Vagina (tissue), 2 donors: Measurements from ENCODE around the gene LRRC61. TPM values are rescaled to one million over a fixed set of nuclear protein-coding genes. Genes with fewer than 3 reads are reported as not detected.

Experiments
- DNase-seq, 2 donors: peaks; one replicate each; pipeline ENCODE4 v3.0.0-alpha.2; 2017; ENCODE audit errors: extremely low spot score in 2 of 2
- H3K27ac ChIP-seq: fragments of 200-600 bp; sonication (generic); one replicate; pipeline ENCODE4 v1.5.1; 2019
- H3K27me3 ChIP-seq: fragments of 200-600 bp; sonication (generic); one replicate; pipeline ENCODE4 v1.5.1; 2019
- H3K36me3 ChIP-seq, 2 donors: fragments of 200-600 bp; sonication (generic); one replicate each; pipeline ENCODE4 v1.5.1; 2017 to 2019
- H3K4me1 ChIP-seq: fragments of 200-600 bp; sonication (generic); one replicate; pipeline ENCODE4 v1.5.1; 2019
- H3K4me3 ChIP-seq, 2 donors: fragments of 200-600 bp; sonication (generic); 1 replicate in 1 of 2; 2 replicates in 1 of 2; pipeline ENCODE4 v1.5.1; 2016 to 2019
- H3K9me3 ChIP-seq: fragments of 200-600 bp; sonication (generic); one replicate; pipeline ENCODE4 v1.5.1; 2019
- POLR2A ChIP-seq, 2 donors: fragments of 450-650 bp; IDR thresholded peaks; one replicate each; pipeline ENCODE4 v1.6.1; 2017; ENCODE audit warnings: antibody characterized with exemption in 2 of 2, mild to moderate bottlenecking in 2 of 2, moderate library complexity in 2 of 2
- POLR2AphosphoS5 ChIP-seq, 2 donors: sonication (generic); formaldehyde crosslinking; IDR thresholded peaks; one replicate each; pipeline ENCODE4 v1.9.0; 2017; ENCODE audit warnings: antibody characterized with exemption in 2 of 2, mild to moderate bottlenecking in 2 of 2, low read depth in 1 of 2; ENCODE audit not compliant: insufficient read depth in 1 of 2
- intact Hi-C: fragments of 100-400 bp; cut with DNase I; formaldehyde crosslinking; loops from one replicate; pipeline ENCODE4 v1.15.1; 2023
- total RNA-seq: library from RNA; depleted of rRNA; stranded (reverse); fragments of >200 nt; gene quantifications from one replicate; pipeline ENCODE4 v1.2.3, GENCODE V29; 2016
- TF ChIP-seq, protein P1 (sequence below), 3 experiments: fragments of 450-650 bp in 2 of 3; fragments of 200-600 bp in 1 of 3; sonication (generic) in 1 of 3; IDR thresholded peaks; one replicate each; pipeline ENCODE4 v1.5.1; 2017 to 2019; ENCODE audit warnings: antibody characterized with exemption in 3 of 3, mild to moderate bottlenecking in 2 of 3, moderate library complexity in 2 of 3

The LRRC61 gene
- total RNA-seq, 1 donor from 2014 or later: 14.0 TPM

DNA sequence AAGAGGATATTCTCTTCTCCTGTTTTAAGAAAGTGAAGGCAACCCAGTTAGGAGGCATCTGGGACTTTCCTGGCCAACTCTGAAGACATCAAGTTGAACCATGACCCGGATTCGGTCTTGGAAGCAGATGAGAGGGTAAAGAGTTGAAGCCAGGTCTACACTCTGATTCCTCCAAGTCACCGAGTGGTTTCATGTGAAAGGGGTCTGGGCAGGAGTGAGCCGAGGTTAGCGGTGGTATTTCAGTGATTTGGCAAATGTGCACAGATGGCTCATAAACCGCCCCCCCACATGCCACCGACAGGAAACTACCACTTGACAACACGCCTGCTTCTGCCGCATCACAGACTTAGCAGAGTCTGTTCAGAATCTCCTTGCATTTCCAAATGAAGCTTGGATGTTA is 34.1 kb downstream of the LRRC61 start:
- peaks cover 4% of the 10 kb centered on the region for H3K4me1 ChIP-seq
- no peaks in the 10 kb centered on the region for H3K9me3 ChIP-seq
- H3K27me3 ChIP-seq: no peaks in the 10 kb centered on the region
- DNase-seq: no peak
- H3K4me3 ChIP-seq: no peak overlapping the region
- TF ChIP-seq POLR2A (IDR thresholded peaks at IDR 0.05) (no peak), POLR2AphosphoS5 (IDR thresholded peaks at IDR 0.05; ENCODE audit: insufficient read depth in 1 of 2, low read depth in 1 of 2) (no peak)
- TF ChIP-seq, protein P1, sequence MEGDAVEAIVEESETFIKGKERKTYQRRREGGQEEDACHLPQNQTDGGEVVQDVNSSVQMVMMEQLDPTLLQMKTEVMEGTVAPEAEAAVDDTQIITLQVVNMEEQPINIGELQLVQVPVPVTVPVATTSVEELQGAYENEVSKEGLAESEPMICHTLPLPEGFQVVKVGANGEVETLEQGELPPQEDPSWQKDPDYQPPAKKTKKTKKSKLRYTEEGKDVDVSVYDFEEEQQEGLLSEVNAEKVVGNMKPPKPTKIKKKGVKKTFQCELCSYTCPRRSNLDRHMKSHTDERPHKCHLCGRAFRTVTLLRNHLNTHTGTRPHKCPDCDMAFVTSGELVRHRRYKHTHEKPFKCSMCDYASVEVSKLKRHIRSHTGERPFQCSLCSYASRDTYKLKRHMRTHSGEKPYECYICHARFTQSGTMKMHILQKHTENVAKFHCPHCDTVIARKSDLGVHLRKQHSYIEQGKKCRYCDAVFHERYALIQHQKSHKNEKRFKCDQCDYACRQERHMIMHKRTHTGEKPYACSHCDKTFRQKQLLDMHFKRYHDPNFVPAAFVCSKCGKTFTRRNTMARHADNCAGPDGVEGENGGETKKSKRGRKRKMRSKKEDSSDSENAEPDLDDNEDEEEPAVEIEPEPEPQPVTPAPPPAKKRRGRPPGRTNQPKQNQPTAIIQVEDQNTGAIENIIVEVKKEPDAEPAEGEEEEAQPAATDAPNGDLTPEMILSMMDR (IDR thresholded peaks at IDR 0.05): no peak
- H3K36me3 ChIP-seq: no peaks in the 10 kb centered on the region
- no peak overlapping the region for H3K27ac ChIP-seq
- intact Hi-C loops: no loop called here

DNA sequence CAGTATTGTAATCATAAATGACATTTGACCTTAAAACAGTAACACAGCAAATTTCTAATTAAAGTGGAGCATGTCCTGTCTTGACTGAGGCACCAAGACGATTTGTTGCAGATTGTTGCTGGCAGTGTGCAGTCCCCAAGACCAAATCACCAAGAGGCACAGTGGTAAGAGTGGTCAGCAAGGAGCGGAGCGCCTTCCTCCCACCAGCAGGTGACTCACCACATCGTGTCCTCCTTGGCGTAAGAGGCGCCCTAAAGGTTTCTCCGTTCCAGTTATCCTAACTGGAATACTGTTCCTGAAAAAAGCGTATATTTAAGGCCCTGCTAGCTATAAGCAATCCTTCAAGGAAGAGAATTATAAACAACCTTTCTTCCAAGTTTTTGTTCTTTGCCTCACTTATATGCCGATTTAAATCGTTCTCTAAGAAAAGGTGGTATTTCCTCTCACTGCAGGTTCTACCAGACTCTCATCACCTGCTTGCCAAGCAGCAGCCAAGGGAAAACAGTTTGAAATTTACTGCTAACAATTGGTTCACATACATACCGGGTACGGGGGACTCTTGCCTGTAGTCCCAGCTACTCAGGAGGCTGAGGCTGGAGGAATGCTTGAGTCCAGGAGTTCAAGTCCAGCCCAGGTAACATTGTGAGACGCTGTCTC is 34.7 kb downstream of the LRRC61 start:
- H3K4me1 ChIP-seq: peaks cover 4% of the 10 kb centered on the region
- no peaks in the 10 kb centered on the region for H3K27me3 ChIP-seq
- no peaks in the 10 kb centered on the region for H3K36me3 ChIP-seq
- H3K9me3 ChIP-seq: no peaks in the 10 kb centered on the region
- TF ChIP-seq POLR2AphosphoS5 (IDR thresholded peaks at IDR 0.05; ENCODE audit: insufficient read depth in 1 of 2, low read depth in 1 of 2) (no peak), POLR2A (IDR thresholded peaks at IDR 0.05) (no peak)
- TF ChIP-seq, protein P1 (IDR thresholded peaks at IDR 0.05): no peak
- intact Hi-C loops: no loop called here
- H3K4me3 ChIP-seq: no peak overlapping the region
- no peak overlapping the region for H3K27ac ChIP-seq
- DNase-seq: no peak

DNA sequence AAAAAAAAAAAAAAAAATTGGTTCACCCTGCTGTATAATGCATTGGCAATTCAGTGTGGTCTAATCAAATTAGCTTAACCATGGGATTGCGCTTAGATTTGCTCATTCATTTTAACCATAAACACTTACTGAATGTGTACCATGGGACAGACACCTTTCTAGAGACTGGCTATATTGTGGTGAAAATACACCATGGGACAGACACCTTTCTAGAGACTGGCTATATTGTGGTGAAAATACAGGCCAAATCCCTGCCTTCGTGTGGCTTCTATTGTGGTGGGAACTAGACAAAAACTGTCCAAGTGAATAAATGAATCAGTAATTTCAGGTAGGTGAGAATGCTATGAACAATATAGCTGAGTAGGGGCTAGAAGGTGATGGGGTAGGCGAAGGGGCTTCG is 35.3 kb downstream of the LRRC61 start:
- no peaks in the 10 kb centered on the region for H3K9me3 ChIP-seq
- intact Hi-C loops: no loop called here
- no peak for DNase-seq
- peaks cover 4% of the 10 kb centered on the region for H3K4me1 ChIP-seq
- TF ChIP-seq POLR2AphosphoS5 (IDR thresholded peaks at IDR 0.05; ENCODE audit: insufficient read depth in 1 of 2, low read depth in 1 of 2): no peak
- no peak for TF ChIP-seq POLR2A (IDR thresholded peaks at IDR 0.05)
- TF ChIP-seq, protein P1 (IDR thresholded peaks at IDR 0.05): no peak
- H3K27ac ChIP-seq: no peak overlapping the region
- no peaks in the 10 kb centered on the region for H3K27me3 ChIP-seq
- no peak overlapping the region for H3K4me3 ChIP-seq
- H3K36me3 ChIP-seq: no peaks in the 10 kb centered on the region

DNA sequence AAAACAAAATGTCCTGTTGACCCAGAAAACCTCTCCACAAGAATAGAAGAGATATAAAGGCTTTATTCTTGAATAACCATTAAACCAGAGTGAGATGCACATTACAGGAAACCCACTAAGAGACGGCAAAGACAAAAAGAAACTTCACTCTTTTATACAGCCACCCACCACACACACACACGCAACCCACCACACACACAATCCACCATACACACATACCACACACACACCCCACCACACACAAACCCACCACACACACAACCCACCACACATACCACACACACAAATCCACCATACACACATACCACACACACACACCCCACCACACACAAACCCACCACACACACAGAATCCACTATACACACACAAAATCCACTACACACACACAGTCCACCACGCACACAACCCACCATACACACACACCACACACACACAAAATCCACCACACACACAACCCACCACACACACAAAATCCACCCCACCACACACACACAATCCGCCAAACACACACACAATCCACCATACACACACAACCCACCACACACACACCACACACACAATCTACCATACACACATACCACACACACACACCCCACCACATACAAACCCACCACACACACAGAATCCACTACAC is 36.0 kb downstream of the LRRC61 start:
- no peak for DNase-seq
- no peak overlapping the region for H3K27ac ChIP-seq
- H3K4me1 ChIP-seq: peaks cover 4% of the 10 kb centered on the region
- H3K4me3 ChIP-seq: no peak overlapping the region
- no peaks in the 10 kb centered on the region for H3K36me3 ChIP-seq
- no peaks in the 10 kb centered on the region for H3K27me3 ChIP-seq
- intact Hi-C loops: no loop called here
- H3K9me3 ChIP-seq: no peaks in the 10 kb centered on the region
- TF ChIP-seq, protein P1 (IDR thresholded peaks at IDR 0.05): no peak
- TF ChIP-seq POLR2A (IDR thresholded peaks at IDR 0.05): no peak
- no peak for TF ChIP-seq POLR2AphosphoS5 (IDR thresholded peaks at IDR 0.05; ENCODE audit: insufficient read depth in 1 of 2, low read depth in 1 of 2)
